HEK293 (cell line): ENCODE results near the gene COL5A2.

Source experiments
- CTCF ChIA-PET: fragments of 350-600 bp; formaldehyde crosslinking; extraction: SDS; loops from one replicate; lab custom pipeline; 2021; ENCODE audit warnings: antibody characterized with exemption; lab: Yijun Ruan, JAX
- POLR2A ChIA-PET: fragments of 300-600 bp; formaldehyde crosslinking; extraction: SDS; loops from one replicate; lab custom pipeline; 2020; ENCODE audit warnings: antibody characterized with exemption, inconsistent platforms; lab: Yijun Ruan, JAX
- H3K27ac ChIP-seq: fragments of 200-500 bp; sonication (Bioruptor generic); 2 replicates; pipeline ENCODE4 v1.5.1; 2014; ENCODE audit warnings: low read depth, low read length, control low read depth, inconsistent platforms; ENCODE audit errors: extremely low read depth
- H3K36me3 ChIP-seq, 2 experiments: fragments of 200-500 bp in 1 of 2; sonication (Bioruptor generic) in 1 of 2; 1 replicate in 1 of 2; 2 replicates in 1 of 2; pipeline ENCODE4 v1.5.1; 2014 to 2017; ENCODE audit warnings: inconsistent platforms in 2 of 2, low read length in 2 of 2; ENCODE audit not compliant: control insufficient read depth in 2 of 2, insufficient read depth in 1 of 2
- H3K4me1 ChIP-seq: fragments of 200-500 bp; sonication (Bioruptor generic); 2 replicates; pipeline ENCODE4 v1.5.1; 2014; ENCODE audit warnings: mild to moderate bottlenecking, low read length, inconsistent platforms; ENCODE audit not compliant: control insufficient read depth, insufficient read depth
- H3K4me3 ChIP-seq: 2 replicates; pipeline ENCODE4 v1.5.1; 2011; ENCODE audit warnings: low read depth, mild to moderate bottlenecking, control low read depth, low read length, moderate library complexity
- H3K9me3 ChIP-seq: fragments of 200-500 bp; sonication (Bioruptor generic); 2 replicates; pipeline ENCODE4 v1.5.1; 2014; ENCODE audit warnings: low read depth, low read length, inconsistent platforms; ENCODE audit not compliant: control insufficient read depth, insufficient read depth
- HOXC10 ChIP-seq: sonication (generic); formaldehyde crosslinking; IDR thresholded peaks from 2 replicates; pipeline ENCODE4 v1.8.1; 2023; ENCODE audit warnings: mild to moderate bottlenecking, missing genetic modification reagents
- KLF10 ChIP-seq: fragments of 450-650 bp; IDR thresholded peaks from 2 replicates; pipeline ENCODE4 v1.5.1; 2018; ENCODE audit warnings: missing biosample characterization, mild to moderate bottlenecking, missing genetic modification characterization
- MZF1 ChIP-seq: fragments of 450-650 bp; formaldehyde crosslinking; IDR thresholded peaks from 2 replicates; pipeline ENCODE4 v1.5.1; 2017; ENCODE audit warnings: missing biosample characterization, missing genetic modification characterization, borderline replicate concordance
- PRDM2 ChIP-seq: fragments of 450-650 bp; formaldehyde crosslinking; IDR thresholded peaks from 2 replicates; pipeline ENCODE4 v1.5.1; 2016; ENCODE audit warnings: missing biosample characterization, missing genetic modification characterization, borderline replicate concordance
- REPIN1 ChIP-seq: fragments of 450-650 bp; formaldehyde crosslinking; IDR thresholded peaks from 2 replicates; pipeline ENCODE4 v1.5.1; 2017; ENCODE audit warnings: missing biosample characterization, missing genetic modification characterization, low read depth
- TCF7L2 ChIP-seq: IDR thresholded peaks from 2 replicates; pipeline ENCODE4 v1.6.1; 2011; ENCODE audit warnings: low read depth, mild to moderate bottlenecking, inconsistent platforms, low read length, moderate library complexity, borderline replicate concordance
- ZFP69B ChIP-seq: fragments of 450-650 bp; formaldehyde crosslinking; IDR thresholded peaks from 2 replicates; pipeline ENCODE4 v1.5.1; 2016; ENCODE audit warnings: missing biosample characterization, missing genetic modification characterization
- ZNF23 ChIP-seq: fragments of 450-650 bp; formaldehyde crosslinking; IDR thresholded peaks from 2 replicates; pipeline ENCODE4 v1.5.1; 2016; ENCODE audit warnings: missing biosample characterization, missing genetic modification characterization, borderline replicate concordance
- ZNF274 ChIP-seq, 2 experiments: fragments of 200-500 bp in 1 of 2; fragments of 450-650 bp in 1 of 2; sonication (Bioruptor generic) in 1 of 2; formaldehyde crosslinking in 1 of 2; IDR thresholded peaks; 2 replicates each; pipeline versions ENCODE4 v1.5.1 to v1.6.1; 2014 to 2016; ENCODE audit warnings: borderline replicate concordance in 1 of 2, inconsistent platforms in 1 of 2, low read length in 1 of 2, missing biosample characterization in 1 of 2, missing genetic modification characterization in 1 of 2
- ZNF292 ChIP-seq: fragments of 450-650 bp; formaldehyde crosslinking; IDR thresholded peaks from 2 replicates; pipeline ENCODE4 v1.5.1; 2016; ENCODE audit warnings: low read depth, missing biosample characterization, missing genetic modification characterization, borderline replicate concordance
- ZNF335 ChIP-seq: fragments of 450-650 bp; formaldehyde crosslinking; conservative IDR thresholded peaks from 2 replicates; pipeline ENCODE4 v1.5.1; 2016; ENCODE audit warnings: missing biosample characterization, missing genetic modification characterization
- ZNF362 ChIP-seq: fragments of 450-650 bp; formaldehyde crosslinking; IDR thresholded peaks from 2 replicates; pipeline ENCODE4 v1.5.1; 2016; ENCODE audit warnings: missing biosample characterization, missing genetic modification characterization
- ZNF558 ChIP-seq: fragments of 450-650 bp; formaldehyde crosslinking; IDR thresholded peaks from 2 replicates; pipeline ENCODE4 v1.5.1; 2016; ENCODE audit warnings: missing biosample characterization, missing genetic modification characterization
- ZNF670 ChIP-seq: fragments of 450-650 bp; formaldehyde crosslinking; IDR thresholded peaks from 2 replicates; pipeline ENCODE4 v1.5.1; 2016; ENCODE audit warnings: missing biosample characterization, missing genetic modification characterization, low read depth
- ZNF830 ChIP-seq: fragments of 450-650 bp; IDR thresholded peaks from 2 replicates; pipeline ENCODE4 v1.5.0; 2018; ENCODE audit warnings: missing biosample characterization, missing genetic modification characterization, low read depth, mild to moderate bottlenecking, moderate library complexity
- ZSCAN16 ChIP-seq: fragments of 450-650 bp; formaldehyde crosslinking; IDR thresholded peaks from 2 replicates; pipeline ENCODE4 v1.5.1; 2016; ENCODE audit warnings: missing biosample characterization, missing genetic modification characterization
- TF ChIP-seq, protein P1 (sequence below): fragments of 450-650 bp; formaldehyde crosslinking; IDR thresholded peaks from 2 replicates; pipeline ENCODE4 v1.5.1; 2016; ENCODE audit warnings: missing biosample characterization, missing genetic modification characterization

COL5A2 gene

DNA sequence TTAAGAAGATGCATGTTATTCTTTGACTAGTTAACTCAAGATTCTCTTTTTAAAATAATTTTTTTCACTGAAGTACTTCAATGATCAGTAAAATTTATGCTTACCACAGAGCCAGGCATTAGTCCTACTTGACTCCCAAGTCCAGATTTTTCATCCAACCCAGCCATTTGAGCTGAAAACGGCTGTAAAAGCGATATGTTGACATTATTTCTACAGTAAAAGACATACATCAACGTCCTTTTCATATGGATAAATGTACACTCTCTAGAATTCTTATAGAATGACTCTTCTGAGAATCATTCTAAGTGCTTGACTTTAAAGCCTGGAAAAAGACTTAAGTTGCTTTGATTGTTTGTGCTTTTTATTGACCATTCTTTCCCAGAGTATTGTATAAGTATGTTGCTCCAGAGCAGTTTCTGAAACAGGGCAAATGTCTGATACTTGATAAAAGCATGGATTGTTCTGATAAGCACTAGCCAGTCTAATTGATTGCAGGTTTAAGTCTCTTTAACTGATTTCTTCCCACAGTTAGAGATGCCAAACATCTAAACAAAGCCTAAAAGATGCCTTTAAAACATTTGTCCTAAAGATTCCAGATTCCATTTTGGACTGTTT lies 90.9 kb downstream of the COL5A2 start:
- ChIA-PET POLR2A (no interaction called here), CTCF (no interaction called here)
- TF ChIP-seq ZNF335 (tag by site-specific recombination) (no peak), ZNF558 (tag by site-specific recombination) (no peak), REPIN1 (tag by site-specific recombination) (no peak), HOXC10 (no peak), ZFP69B (no peak), KLF10 (tag by site-specific recombination) (no peak), TCF7L2 (no peak), ZNF670 (tag by site-specific recombination) (no peak), ZNF23 (tag by site-specific recombination) (no peak)
- H3K9me3 ChIP-seq: no peaks in the 10 kb centered on the region
- H3K4me1 ChIP-seq: no peaks in the 10 kb centered on the region
- H3K4me3 ChIP-seq: no peak overlapping the region
- H3K36me3 ChIP-seq: no peaks in the 10 kb centered on the region
- no peak overlapping the region for H3K27ac ChIP-seq

- POLR2A ChIA-PET: interaction anchor here (0.6 kb wide), 1 partner anchor 1441 kb away, joined by 3 read pairs; no protein-coding TSS in a partner anchor
- CTCF ChIA-PET: interaction anchor here (0.6 kb wide), 1 partner anchor 562 kb away, joined by 3 read pairs; no protein-coding TSS in a partner anchor
- H3K9me3 ChIP-seq: no peaks in the 10 kb centered on the region
- no peaks in the 10 kb centered on the region for H3K4me1 ChIP-seq
- H3K27ac ChIP-seq: no peak overlapping the region
- H3K4me3 ChIP-seq: no peak overlapping the region
- TF ChIP-seq PRDM2: no peak
- no peak for TF ChIP-seq ZNF830 (tag by site-specific recombination)
- no peaks in the 10 kb centered on the region for H3K36me3 ChIP-seq
Measured at GRCh38 chr2:189086710-189087109, 92.9 kb downstream of the COL5A2 start.

GRCh38 chr2:189086250-189086649 lies 93.3 kb downstream of the COL5A2 start:
- Histone ChIP-seq H3K4me1 (no peaks in the 10 kb centered on the region), H3K36me3 (no peaks in the 10 kb centered on the region), H3K27ac (no peak overlapping the region), H3K4me3 (no peak overlapping the region), H3K9me3 (no peaks in the 10 kb centered on the region)
- CTCF ChIA-PET: interaction anchor here (0.6 kb wide), 2 partner anchors 333 to 561 kb away, joined by 3 to 4 read pairs; no protein-coding TSS in a partner anchor
- POLR2A ChIA-PET: no interaction called here
- TF ChIP-seq ZNF274 (IDR thresholded peaks at IDR 0.05; ENCODE audit: low read length) (no peak), ZNF274 (tag by site-specific recombination; IDR thresholded peaks at IDR 0.05; ENCODE audit: borderline replicate concordance) (no peak), ZSCAN16 (tag by site-specific recombination) (no peak), ZNF362 (tag by site-specific recombination) (no peak), ZNF292 (no peak), MZF1 (tag by site-specific recombination) (no peak)
- TF ChIP-seq, protein P1, sequence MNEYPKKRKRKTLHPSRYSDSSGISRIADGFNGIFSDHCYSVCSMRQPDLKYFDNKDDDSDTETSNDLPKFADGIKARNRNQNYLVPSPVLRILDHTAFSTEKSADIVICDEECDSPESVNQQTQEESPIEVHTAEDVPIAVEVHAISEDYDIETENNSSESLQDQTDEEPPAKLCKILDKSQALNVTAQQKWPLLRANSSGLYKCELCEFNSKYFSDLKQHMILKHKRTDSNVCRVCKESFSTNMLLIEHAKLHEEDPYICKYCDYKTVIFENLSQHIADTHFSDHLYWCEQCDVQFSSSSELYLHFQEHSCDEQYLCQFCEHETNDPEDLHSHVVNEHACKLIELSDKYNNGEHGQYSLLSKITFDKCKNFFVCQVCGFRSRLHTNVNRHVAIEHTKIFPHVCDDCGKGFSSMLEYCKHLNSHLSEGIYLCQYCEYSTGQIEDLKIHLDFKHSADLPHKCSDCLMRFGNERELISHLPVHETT (tag by site-specific recombination): no peak
